B cell (primary cell): Measurements from ENCODE around the gene BLTP2. TPM values are rescaled to one million over a fixed set of nuclear protein-coding genes. Genes with fewer than 3 reads are reported as not detected.

Experiments used
- ATAC-seq: fragments of 200-7000 bp; cut with Tn5 transposase; one replicate; pipeline ENCODE4 v1.10.0; 2021; ENCODE audit warnings: low read depth, mild to moderate bottlenecking, moderate number of reproducible peaks, moderate library complexity
- CTCF ChIA-PET: fragments of 350-600 bp; sonication (Branson Sonifier 250); formaldehyde crosslinking; loops from one replicate; lab custom pipeline; 2021; ENCODE audit warnings: antibody characterized with exemption, inconsistent platforms; lab: Charles Lee
- POLR2A ChIA-PET: fragments of 350-600 bp; sonication (Branson Sonifier 250); formaldehyde crosslinking; loops from one replicate; lab custom pipeline; 2021; ENCODE audit warnings: antibody characterized with exemption; lab: Charles Lee
- DNase-seq: peaks from one replicate; pipeline ENCODE4 v3.0.0; 2013
- H2AFZ ChIP-seq: 2 replicates; pipeline ENCODE4 v1.6.1; 2012; ENCODE audit warnings: mild to moderate bottlenecking, low read depth, low read length; ENCODE audit not compliant: insufficient read depth, poor library complexity, severe bottlenecking
- H3K27ac ChIP-seq, 2 donors: 1 replicate in 1 of 2; 2 replicates in 1 of 2; pipeline ENCODE4 v1.5.1; 2012 to 2013; ENCODE audit warnings: low read length in 2 of 2, mild to moderate bottlenecking in 2 of 2, moderate library complexity in 1 of 2
- H3K27me3 ChIP-seq, 4 experiments: fragments of 200-600 bp in 1 of 4; sonication (generic) in 1 of 4; replicated peaks in 1 of 4; 1 replicate in 2 of 4; 2 replicates in 2 of 4; pipeline versions ENCODE4 v1.6.1 to v1.7.0; 2013 to 2016; ENCODE audit warnings: low read length in 3 of 4, mild to moderate bottlenecking in 2 of 4, mixed read lengths in 1 of 4, moderate library complexity in 1 of 4; ENCODE audit not compliant: insufficient read depth in 4 of 4, control insufficient read depth in 3 of 4; ENCODE audit errors: control extremely low read depth in 1 of 4
- H3K36me3 ChIP-seq, 2 experiments: replicated peaks in 1 of 2; 1 replicate in 1 of 2; 2 replicates in 1 of 2; pipeline versions ENCODE4 v1.6.1 to v1.7.1; 2013; ENCODE audit warnings: low read length in 1 of 2; ENCODE audit not compliant: insufficient read depth in 2 of 2, control insufficient read depth in 1 of 2; ENCODE audit errors: control extremely low read depth in 1 of 2, extremely low read depth in 1 of 2
- H3K4me1 ChIP-seq, 2 donors: fragments of 200-600 bp in 1 of 2; sonication (generic) in 1 of 2; 1 replicate in 1 of 2; 2 replicates in 1 of 2; pipeline versions ENCODE4 v1.5.1 to v1.6.1; 2013 to 2017; ENCODE audit warnings: low read length in 2 of 2; ENCODE audit not compliant: control insufficient read depth in 2 of 2, insufficient read depth in 2 of 2
- H3K4me2 ChIP-seq: replicated peaks from 2 replicates; pipeline ENCODE3; 2012; ENCODE audit warnings: mild to moderate bottlenecking, low read depth, low read length; ENCODE audit not compliant: poor library complexity, severe bottlenecking
- H3K4me3 ChIP-seq, 5 experiments: fragments of 200-600 bp in 1 of 5; sonication (generic) in 1 of 5; 1 replicate in 3 of 5; 2 replicates in 2 of 5; pipeline versions ENCODE4 v1.5.1 to v1.7.0; 2011 to 2016; ENCODE audit warnings: low read length in 4 of 5, mild to moderate bottlenecking in 4 of 5, low read depth in 2 of 5, control low read depth in 1 of 5, moderate library complexity in 1 of 5; ENCODE audit not compliant: insufficient read depth in 1 of 5; ENCODE audit errors: control extremely low read depth in 1 of 5, extremely low read depth in 1 of 5
- H3K79me2 ChIP-seq: fragments of 200-600 bp; sonication (generic); one replicate; pipeline ENCODE4 v1.6.0; 2016; ENCODE audit warnings: low read length; ENCODE audit not compliant: control insufficient read depth, insufficient read depth
- H3K9ac ChIP-seq: fragments of 200-600 bp; sonication (generic); 2 replicates; pipeline ENCODE4 v1.6.1; 2017; ENCODE audit warnings: mild to moderate bottlenecking, low read length, moderate library complexity
- H3K9me3 ChIP-seq, 3 donors: one replicate each; pipeline versions ENCODE4 v1.6.1 to v1.7.1; 2013; ENCODE audit warnings: low read length in 2 of 3; ENCODE audit not compliant: control insufficient read depth in 2 of 3, insufficient read depth in 1 of 3; ENCODE audit errors: control extremely low read depth in 1 of 3
- H4K20me1 ChIP-seq: 2 replicates; pipeline ENCODE4 v1.6.0; 2012; ENCODE audit warnings: mild to moderate bottlenecking, low read length; ENCODE audit not compliant: insufficient read depth, control insufficient read depth, poor library complexity, severe bottlenecking
- H3K27ac Mint-ChIP-seq: one replicate; pipeline ENCODE4 v1.8.0; 2021; ENCODE audit warnings: mixed read lengths
- H3K27me3 Mint-ChIP-seq: one replicate; pipeline ENCODE4 v1.8.0; 2021; ENCODE audit warnings: mixed read lengths
- H3K4me1 Mint-ChIP-seq: one replicate; pipeline ENCODE4 v1.8.0; 2021; ENCODE audit warnings: mixed read lengths
- H3K4me3 Mint-ChIP-seq: one replicate; pipeline ENCODE4 v1.8.0; 2021; ENCODE audit warnings: mixed read lengths
- H3K9me3 Mint-ChIP-seq: one replicate; pipeline ENCODE4 v1.8.0; 2022; ENCODE audit warnings: mixed read lengths; ENCODE audit not compliant: insufficient read depth
- EZH2 ChIP-seq: IDR thresholded peaks from 2 replicates; pipeline ENCODE4 v1.6.1; 2012; ENCODE audit warnings: borderline replicate concordance, low read depth, mild to moderate bottlenecking, moderate library complexity, low read length; ENCODE audit not compliant: insufficient read depth, poor library complexity, severe bottlenecking
- WGBS: methylation state at CpG from one replicate; pipeline ENCODE4 v1.1.5; 2013; ENCODE audit warnings: missing lambda C conversion rate; ENCODE audit not compliant: insufficient coverage; 5-methylcytosine and 5-hydroxymethylcytosine counted together
- intact Hi-C: fragments of 100-400 bp; cut with micrococcal nuclease; formaldehyde crosslinking; loops from one replicate; pipeline ENCODE4 v1.10.0; 2022
- polyA minus RNA-seq: library from RNA; depleted of rRNA, polyadenylated mRNA; stranded (reverse); fragments of >200 nt; gene quantifications from 2 replicates; pipeline ENCODE4 v1.2.3, GENCODE V29; 2012
- polyA plus RNA-seq: library from polyadenylated mRNA; depleted of rRNA; stranded (reverse); fragments of >200 nt; gene quantifications from 2 replicates; pipeline ENCODE4 v1.2.3, GENCODE V29; 2012
- total RNA-seq, 2 donors: library from RNA; stranded (reverse); fragments of 120-200 nt in 1 of 2; gene quantifications; 1 replicate in 1 of 2; 2 replicates in 1 of 2; pipeline versions ENCODE4 v1.2.3 to v1.2.4, GENCODE V29; 2013 to 2022
- TF ChIP-seq, protein P1 (sequence below): fragments of 200-600 bp; IDR thresholded peaks from one replicate; pipeline ENCODE4 v1.8.0; 2022; ENCODE audit warnings: antibody characterized with exemption, mild to moderate bottlenecking

BLTP2 gene
- total RNA-seq: 156 and 177 TPM in 2 replicates
- total RNA-seq (2013): 83.0 TPM
- polyA plus RNA-seq: 45.9 and 61.8 TPM in 2 replicates
- 96.1 and 138 TPM in 2 replicates for polyA minus RNA-seq

DNA sequence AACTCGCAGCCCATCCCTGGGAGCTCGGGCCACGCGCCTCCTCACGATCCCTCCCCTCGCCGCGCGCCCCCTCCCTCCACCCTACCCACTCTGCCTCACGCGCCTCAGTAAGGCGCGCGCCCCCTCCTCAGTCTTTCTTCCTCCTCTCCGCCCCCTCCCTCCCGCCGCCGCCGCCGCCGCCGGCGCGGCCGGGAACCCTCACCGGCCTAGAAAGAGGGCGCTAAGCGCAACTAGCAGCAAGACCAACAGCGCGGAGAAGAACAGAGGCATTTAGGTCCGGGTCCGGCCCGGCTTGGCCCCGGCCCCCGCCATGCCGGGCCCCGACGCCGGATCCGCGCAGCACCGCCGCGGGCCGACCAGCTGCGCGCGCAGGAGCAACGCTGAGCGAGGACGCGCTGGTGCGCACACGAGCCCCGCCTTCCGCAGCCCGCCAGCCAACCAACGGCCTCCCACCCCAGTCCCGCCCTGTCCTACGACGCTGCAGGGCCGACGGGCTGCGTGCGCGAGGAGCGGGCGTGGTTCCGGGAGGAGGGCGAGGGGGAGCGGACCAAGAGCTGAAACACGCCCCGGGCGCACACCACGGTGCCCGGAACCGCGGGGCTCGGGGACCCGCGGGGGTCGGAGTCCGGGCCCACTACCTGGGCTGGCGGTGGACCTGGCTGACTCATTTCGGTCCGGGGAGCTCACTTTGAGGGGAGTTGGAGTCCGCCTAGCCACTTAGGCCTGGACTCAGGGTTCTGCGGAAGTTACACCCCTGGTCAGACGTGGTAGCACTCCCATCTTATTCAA, at the start of gene BLTP2:
BLTP2 (minus strand) TSS at position 372 of the 789 bp plus-strand sequence; CDS start at position 270, 102 bp downstream.
- H3K9me3 Mint-ChIP-seq: no peaks in the 10 kb centered on the region
- H3K4me1 ChIP-seq: peaks cover 32 to 37% of the 10 kb centered on the region in 2 donors
- DNase-seq: peak; percentile 97
- peak within 1 kb of the TSS; percentile 85 for H3K9ac ChIP-seq
- intact Hi-C loops: loop anchor here (1.0 to 10.0 kb wide), 10 partner anchors 17 to 920 kb away; partner anchors contain the start of genes ABHD15, DHRS13, NUFIP2 and PROCA1
- peak within 1 kb of the TSS; percentile 85 for H2AFZ ChIP-seq
- H3K27ac ChIP-seq: peak within 1 kb of the TSS; percentile 90 to 94
- H4K20me1 ChIP-seq: peaks cover 12% of the 10 kb centered on the region
- WGBS: under 1% methylated on average over 80 of the region's 89 CpGs
- peak within 1 kb of the TSS; percentile 89 for H3K27ac Mint-ChIP-seq
- ChIA-PET POLR2A (interaction anchor here (0.6 to 4.3 kb wide), 15 partner anchors 17 to 1101 kb away, joined by 3 to 42 read pairs (median 4); partner anchors contain the start of genes NUFIP2, PIGS, PROCA1 and RPL23A), CTCF (interaction anchor here (0.9 to 4.3 kb wide), 11 partner anchors 17 to 472 kb away, joined by 3 to 59 read pairs (median 6); partner anchors contain the start of genes SDF2, SUPT6H and TLCD1)
- H3K9me3 ChIP-seq: no peaks in the 10 kb centered on the region
- H3K4me3 ChIP-seq: peak within 1 kb of the TSS; percentile 79 to 93 (median 81)
- H3K4me1 Mint-ChIP-seq: peaks cover 36% of the 10 kb centered on the region
- H3K36me3 ChIP-seq: peaks cover 10 to 44% of the 10 kb centered on the region in 2 experiments
- H3K4me3 Mint-ChIP-seq: peak within 1 kb of the TSS; percentile 97
- ATAC-seq: peak; percentile 97
- H3K79me2 ChIP-seq: peaks cover 55% of the 10 kb centered on the region
- no peaks in the 10 kb centered on the region for H3K27me3 ChIP-seq
- TF ChIP-seq, protein P1, sequence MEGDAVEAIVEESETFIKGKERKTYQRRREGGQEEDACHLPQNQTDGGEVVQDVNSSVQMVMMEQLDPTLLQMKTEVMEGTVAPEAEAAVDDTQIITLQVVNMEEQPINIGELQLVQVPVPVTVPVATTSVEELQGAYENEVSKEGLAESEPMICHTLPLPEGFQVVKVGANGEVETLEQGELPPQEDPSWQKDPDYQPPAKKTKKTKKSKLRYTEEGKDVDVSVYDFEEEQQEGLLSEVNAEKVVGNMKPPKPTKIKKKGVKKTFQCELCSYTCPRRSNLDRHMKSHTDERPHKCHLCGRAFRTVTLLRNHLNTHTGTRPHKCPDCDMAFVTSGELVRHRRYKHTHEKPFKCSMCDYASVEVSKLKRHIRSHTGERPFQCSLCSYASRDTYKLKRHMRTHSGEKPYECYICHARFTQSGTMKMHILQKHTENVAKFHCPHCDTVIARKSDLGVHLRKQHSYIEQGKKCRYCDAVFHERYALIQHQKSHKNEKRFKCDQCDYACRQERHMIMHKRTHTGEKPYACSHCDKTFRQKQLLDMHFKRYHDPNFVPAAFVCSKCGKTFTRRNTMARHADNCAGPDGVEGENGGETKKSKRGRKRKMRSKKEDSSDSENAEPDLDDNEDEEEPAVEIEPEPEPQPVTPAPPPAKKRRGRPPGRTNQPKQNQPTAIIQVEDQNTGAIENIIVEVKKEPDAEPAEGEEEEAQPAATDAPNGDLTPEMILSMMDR: no peak
- no peak for TF ChIP-seq EZH2
- H3K27me3 Mint-ChIP-seq: no peaks in the 10 kb centered on the region
- H3K4me2 ChIP-seq: peak within 1 kb of the TSS; percentile 91

DNA sequence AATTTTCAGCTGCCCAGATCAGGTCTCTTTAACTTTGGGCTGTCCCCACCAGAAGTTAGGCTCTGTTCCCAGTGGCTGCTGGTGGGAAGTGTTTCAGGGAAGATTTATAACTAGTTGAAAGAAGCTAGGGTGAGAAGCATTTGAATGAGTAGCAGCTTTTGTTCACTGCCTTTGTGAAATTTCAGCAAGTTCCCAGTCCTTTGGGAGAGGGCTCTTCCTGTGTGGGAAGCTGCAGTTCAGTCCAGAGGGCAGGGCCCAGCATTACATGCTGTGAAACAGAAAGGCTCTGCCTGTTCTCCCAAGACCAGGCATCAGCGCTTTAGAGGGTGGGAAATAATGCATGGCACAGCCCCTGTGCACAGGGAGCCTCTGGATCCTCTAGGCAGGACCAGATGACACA, 48.9 kb upstream of the BLTP2 start:
- TF ChIP-seq EZH2: no peak
- TF ChIP-seq, protein P1: no peak
- Histone ChIP-seq H3K36me3 (peaks cover 27 to 76% of the 10 kb centered on the region in 2 experiments), H3K27ac (no peak overlapping the region), H3K27me3 (no peaks in the 10 kb centered on the region), H3K9ac (no peak overlapping the region), H4K20me1 (peaks cover 7% of the 10 kb centered on the region), H3K4me1 (no peaks in the 10 kb centered on the region), H3K4me3 (no peak overlapping the region), H3K79me2 (no peaks in the 10 kb centered on the region), H3K9me3 (no peaks in the 10 kb centered on the region), H2AFZ (no peak overlapping the region), H3K4me2 (no peak overlapping the region)
- intact Hi-C loops: no loop called here
- DNase-seq (no peak), ATAC-seq (no peak)
- POLR2A ChIA-PET: no interaction called here
- Mint-ChIP-seq H3K4me3 (no peak overlapping the region), H3K4me1 (no peaks in the 10 kb centered on the region), H3K9me3 (no peaks in the 10 kb centered on the region), H3K27me3 (no peaks in the 10 kb centered on the region), H3K27ac (no peak overlapping the region)
- CTCF ChIA-PET: interaction anchor here (1.5 kb wide), 1 partner anchor 153 kb away, joined by 3 read pairs; no protein-coding TSS in a partner anchor
- WGBS: 83% methylated on average over 1 of the region's 1 CpG
